Bronchial epithelial cell (primary cell): ENCODE data around the gene USB1. TPM values are rescaled to one million over a fixed set of nuclear protein-coding genes. Genes with fewer than 3 reads are reported as not detected.

Source experiments
- DNase-seq: peaks from one replicate; pipeline ENCODE4 v3.0.0-alpha.2; 2010; ENCODE audit warnings: low read depth
- FAIRE-seq: peaks from 2 replicates; lab custom pipeline; 2011; peaks lifted over from hg19 to GRCh38; lab: Jason Lieb, UNC
- H3K27me3 ChIP-seq: 2 replicates; pipeline ENCODE4 v1.5.1; 2011; ENCODE audit warnings: low read length; ENCODE audit not compliant: control insufficient read depth, insufficient read depth
- H3K36me3 ChIP-seq: 2 replicates; pipeline ENCODE4 v1.5.1; 2011; ENCODE audit warnings: low read length; ENCODE audit not compliant: control insufficient read depth, insufficient read depth
- H3K4me3 ChIP-seq: 2 replicates; pipeline ENCODE4 v1.5.1; 2011; ENCODE audit warnings: mild to moderate bottlenecking, low read depth, low read length, control low read depth
- total RNA-seq: library from RNA; depleted of rRNA; stranded (reverse); fragments of >200 nt; gene quantifications from 2 replicates; pipeline ENCODE4 v1.2.1, GENCODE V29; 2014
- TF ChIP-seq, protein P1 (sequence below): IDR thresholded peaks from 2 replicates; pipeline ENCODE4 v1.5.1; 2011; ENCODE audit warnings: mild to moderate bottlenecking, moderate library complexity, low read length, control low read depth, inconsistent platforms; ENCODE audit not compliant: insufficient read depth, severe bottlenecking

The USB1 gene
- total RNA-seq, 1 donor from 2014 or later: 29.5 TPM

DNA sequence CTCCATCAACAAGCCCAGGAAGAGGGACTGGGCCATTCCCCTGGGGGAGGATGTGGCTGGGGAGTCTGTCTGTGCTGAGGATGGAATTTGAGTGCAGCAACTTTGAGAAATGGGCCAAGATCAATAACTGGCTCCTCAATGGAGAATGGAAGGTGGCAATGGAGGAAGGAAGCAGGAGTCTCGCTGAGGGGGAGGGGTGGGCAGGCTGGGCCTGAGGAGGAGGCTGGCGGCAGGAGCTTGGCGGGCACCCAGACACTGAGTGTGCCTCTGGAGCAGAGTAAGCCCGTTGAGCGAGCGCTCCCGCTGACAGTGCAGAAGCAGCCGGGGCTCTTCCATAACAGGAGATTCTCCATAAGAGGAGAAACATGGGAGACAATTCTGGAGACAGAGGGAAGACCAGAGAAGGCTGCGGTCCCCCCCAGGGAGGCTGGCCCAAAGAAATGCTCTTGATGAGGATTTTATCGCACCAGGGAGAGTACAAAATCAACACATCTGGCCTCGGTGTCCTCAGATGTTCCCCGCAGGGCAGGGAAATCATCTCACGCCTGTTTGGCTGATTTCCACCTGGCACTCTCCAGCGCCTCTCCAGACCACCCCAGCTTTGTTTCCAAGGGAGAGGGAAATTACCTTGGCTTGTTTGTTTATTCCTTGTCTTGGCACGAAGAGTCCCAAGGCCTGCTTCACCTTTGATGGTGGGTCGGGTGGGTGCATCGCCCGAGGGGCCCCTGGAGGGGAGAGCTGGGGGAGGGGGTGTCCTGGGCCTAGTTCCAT is 21.6 kb downstream of the USB1 start:
- Histone ChIP-seq H3K36me3 (peaks cover 5% of the 10 kb centered on the region), H3K4me3 (no peak overlapping the region), H3K27me3 (no peaks in the 10 kb centered on the region)
- FAIRE-seq: no peak
- TF ChIP-seq, protein P1, sequence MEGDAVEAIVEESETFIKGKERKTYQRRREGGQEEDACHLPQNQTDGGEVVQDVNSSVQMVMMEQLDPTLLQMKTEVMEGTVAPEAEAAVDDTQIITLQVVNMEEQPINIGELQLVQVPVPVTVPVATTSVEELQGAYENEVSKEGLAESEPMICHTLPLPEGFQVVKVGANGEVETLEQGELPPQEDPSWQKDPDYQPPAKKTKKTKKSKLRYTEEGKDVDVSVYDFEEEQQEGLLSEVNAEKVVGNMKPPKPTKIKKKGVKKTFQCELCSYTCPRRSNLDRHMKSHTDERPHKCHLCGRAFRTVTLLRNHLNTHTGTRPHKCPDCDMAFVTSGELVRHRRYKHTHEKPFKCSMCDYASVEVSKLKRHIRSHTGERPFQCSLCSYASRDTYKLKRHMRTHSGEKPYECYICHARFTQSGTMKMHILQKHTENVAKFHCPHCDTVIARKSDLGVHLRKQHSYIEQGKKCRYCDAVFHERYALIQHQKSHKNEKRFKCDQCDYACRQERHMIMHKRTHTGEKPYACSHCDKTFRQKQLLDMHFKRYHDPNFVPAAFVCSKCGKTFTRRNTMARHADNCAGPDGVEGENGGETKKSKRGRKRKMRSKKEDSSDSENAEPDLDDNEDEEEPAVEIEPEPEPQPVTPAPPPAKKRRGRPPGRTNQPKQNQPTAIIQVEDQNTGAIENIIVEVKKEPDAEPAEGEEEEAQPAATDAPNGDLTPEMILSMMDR: no peak
- DNase-seq: peak; percentile 67

GRCh38 chr16:58024486-58025350 is 23.5 kb downstream of the USB1 start:
- DNase-seq (peak; percentile 8), FAIRE-seq (no peak)
- H3K27me3 ChIP-seq: no peaks in the 10 kb centered on the region
- H3K4me3 ChIP-seq: peak overlapping the region; percentile 42
- H3K36me3 ChIP-seq: no peaks in the 10 kb centered on the region
- TF ChIP-seq, protein P1: no peak

DNA sequence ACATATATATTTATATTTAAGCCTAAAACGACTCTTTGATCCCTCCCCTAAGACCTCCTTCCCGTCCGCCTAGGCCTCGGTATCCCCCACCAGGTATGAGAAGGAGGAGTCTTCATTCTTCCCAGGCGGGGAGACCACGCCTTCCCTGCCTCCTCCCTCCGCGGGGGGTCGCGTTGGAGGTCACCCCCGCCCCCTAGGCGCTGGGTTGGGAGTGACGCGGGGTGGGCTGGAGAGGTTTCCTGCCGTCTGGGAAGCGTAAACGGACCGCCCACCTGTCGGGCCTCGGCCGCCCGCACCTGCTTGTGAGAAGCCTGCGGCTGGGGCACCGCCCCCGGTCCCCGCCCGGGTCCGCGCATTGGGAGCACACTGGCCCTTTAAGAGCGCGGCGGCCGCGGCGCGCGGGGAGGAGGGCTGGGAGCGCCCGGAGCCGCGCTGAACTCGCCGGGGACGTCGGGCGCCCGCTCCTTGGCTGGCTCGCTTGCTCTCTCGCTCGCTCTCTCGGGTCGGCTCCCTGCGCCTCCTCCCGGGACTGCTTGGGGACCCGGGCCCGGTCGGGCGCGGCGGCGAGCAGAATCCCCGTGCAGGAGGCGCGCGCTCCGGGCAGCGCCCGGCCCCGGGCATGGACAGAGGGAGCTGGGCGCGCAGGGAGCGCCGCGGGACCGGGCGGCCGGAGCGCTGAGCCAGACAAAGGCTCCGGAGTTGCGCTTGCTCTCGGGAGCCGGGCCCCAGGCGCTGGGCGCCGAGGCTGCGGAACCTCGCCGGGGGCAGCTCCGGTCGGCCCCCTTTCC is 24.3 kb downstream of the USB1 start, which contains the start of gene MMP15:
MMP15 (plus strand) TSS at position 404 of the 788 bp plus-strand sequence. CDS start 597 bp downstream, outside the sequence.
- H3K36me3 ChIP-seq: no peaks in the 10 kb centered on the region
- DNase-seq: peak; percentile 51
- FAIRE-seq: no peak
- no peaks in the 10 kb centered on the region for H3K27me3 ChIP-seq
- peak within 1 kb of the TSS; percentile 42 for H3K4me3 ChIP-seq
- TF ChIP-seq, protein P1: no peak

- DNase-seq: no peak
These were observed 25.0 kb downstream of the USB1 start for GRCh38 chr16:58026139-58026704.

DNA sequence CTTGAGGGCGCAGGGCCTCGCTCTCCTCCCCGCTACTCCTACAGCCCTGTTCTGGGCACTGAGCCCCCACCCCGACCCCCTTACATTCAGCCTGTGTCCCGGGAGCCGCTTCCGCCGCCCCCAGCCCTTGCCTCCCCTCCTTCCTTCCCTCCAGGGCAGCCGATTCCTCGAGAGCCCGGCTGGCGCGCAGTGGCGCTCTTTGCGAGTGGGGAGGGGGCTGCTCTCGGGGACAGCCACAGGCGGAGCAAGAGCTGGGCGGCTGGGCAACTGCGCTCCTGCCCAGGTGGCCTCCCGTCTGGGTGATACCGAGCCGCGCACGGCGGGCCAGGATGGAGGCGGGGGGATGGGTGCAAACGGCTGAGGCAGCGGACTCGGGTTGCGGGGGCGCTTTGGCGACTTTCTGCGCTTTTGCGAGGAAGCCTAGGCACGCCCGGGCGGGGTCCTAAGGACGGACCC is 25.5 kb downstream of the USB1 start:
- Histone ChIP-seq H3K4me3 (peak overlapping the region; percentile 42), H3K36me3 (no peaks in the 10 kb centered on the region), H3K27me3 (no peaks in the 10 kb centered on the region)
- DNase-seq (no peak), FAIRE-seq (no peak)
- TF ChIP-seq, protein P1: no peak

More at GRCh38 chr16:58026139-58026704, 25.0 kb downstream of the USB1 start:
- TF ChIP-seq, protein P1: no peak
- Histone ChIP-seq H3K27me3 (no peaks in the 10 kb centered on the region), H3K4me3 (peak overlapping the region; percentile 42), H3K36me3 (no peaks in the 10 kb centered on the region)
- no peak for FAIRE-seq
